Loucy (cell line): ENCODE results near the gene WWOX.

Source experiments
- CTCF ChIP-seq: fragments of 200-600 bp; sonication (generic); conservative IDR thresholded peaks from 2 replicates; pipeline ENCODE4 v1.5.1; 2014; ENCODE audit warnings: mild to moderate bottlenecking, antibody characterized with exemption, low read length
- EZH2phosphoT487 ChIP-seq: fragments of 200-600 bp; IDR thresholded peaks from 2 replicates; pipeline ENCODE4 v1.6.1; 2018; ENCODE audit warnings: antibody characterized with exemption, mild to moderate bottlenecking, moderate library complexity, borderline replicate concordance

- TF ChIP-seq CTCF = no peak
- TF ChIP-seq EZH2phosphoT487 = no peak
Observed at GRCh38 chr16:78782572-78782971, 683.1 kb downstream of the WWOX start.
